ENCODE results near the gene ACTG2.

ACTG2 gene

GRCh38 chr2:73892631-73893329 is at the start of gene ACTG2:
TSS of gene ACTG2 (plus strand) at chr2:73893008. CDS start at chr2:73901312, 8,304 bp downstream.
- H3K27ac ChIP-seq (ENCODE audit: low read depth, low read length), result peak within 1 kb of the TSS; percentile 99
- H3K4me3 ChIP-seq (ENCODE audit: low read depth in 1 of 2, low read length in 2 of 2), result peak within 1 kb of the TSS; percentile 47 to 83
- peaks cover 32% of the 10 kb centered on the region for H3K4me1 ChIP-seq (ENCODE audit: insufficient read depth, low read length)
- H3K9ac ChIP-seq (ENCODE audit: low read length), result peak within 1 kb of the TSS; percentile 99
- H3K27me3 ChIP-seq (ENCODE audit: control insufficient read depth in 1 of 2, insufficient read depth in 2 of 2, low read length in 2 of 2), result no peaks in the 10 kb centered on the region
- no peaks in the 10 kb centered on the region for H3K9me3 ChIP-seq (ENCODE audit: low read length)
- H3K36me3 ChIP-seq (ENCODE audit: insufficient read depth, low read length), result peaks cover 46% of the 10 kb centered on the region

GRCh38 chr2:73844087-73844486 is 48.7 kb upstream of the ACTG2 start:
- no peaks in the 10 kb centered on the region for H3K27me3 ChIP-seq (ENCODE audit: control insufficient read depth in 1 of 2, insufficient read depth in 2 of 2, low read length in 2 of 2)
- H3K36me3 ChIP-seq (ENCODE audit: insufficient read depth, low read length), result peaks cover 16% of the 10 kb centered on the region
- H3K27ac ChIP-seq (ENCODE audit: low read depth, low read length), result no peak overlapping the region

GRCh38 chr2:73850009-73850408 is 42.8 kb upstream of the ACTG2 start:
- H3K9me3 ChIP-seq (ENCODE audit: low read length), result no peaks in the 10 kb centered on the region
- H3K9ac ChIP-seq (ENCODE audit: low read length), result no peak overlapping the region
- H3K4me3 ChIP-seq (ENCODE audit: low read depth in 1 of 2, low read length in 2 of 2), result no peak overlapping the region
- H3K4me1 ChIP-seq (ENCODE audit: insufficient read depth, low read length), result peaks cover 21% of the 10 kb centered on the region
- H3K27me3 ChIP-seq (ENCODE audit: control insufficient read depth in 1 of 2, insufficient read depth in 2 of 2, low read length in 2 of 2), result no peaks in the 10 kb centered on the region
- peaks cover 48% of the 10 kb centered on the region for H3K36me3 ChIP-seq (ENCODE audit: insufficient read depth, low read length)
- peak overlapping the region; percentile 58 for H3K27ac ChIP-seq (ENCODE audit: low read depth, low read length)

More at GRCh38 chr2:73844087-73844486, 48.7 kb upstream of the ACTG2 start:
- Histone ChIP-seq H3K4me1 (ENCODE audit: insufficient read depth, low read length) (peaks cover 25% of the 10 kb centered on the region), H3K9me3 (ENCODE audit: low read length) (no peaks in the 10 kb centered on the region), H3K9ac (ENCODE audit: low read length) (no peak overlapping the region), H3K4me3 (ENCODE audit: low read depth in 1 of 2, low read length in 2 of 2) (no peak overlapping the region)

GRCh38 chr2:73851274-73851673 is 41.5 kb upstream of the ACTG2 start:
- no peak overlapping the region for H3K9ac ChIP-seq (ENCODE audit: low read length)
- H3K27me3 ChIP-seq (ENCODE audit: control insufficient read depth in 1 of 2, insufficient read depth in 2 of 2, low read length in 2 of 2), result no peaks in the 10 kb centered on the region
- H3K9me3 ChIP-seq (ENCODE audit: low read length), result no peaks in the 10 kb centered on the region
- H3K36me3 ChIP-seq (ENCODE audit: insufficient read depth, low read length), result peaks cover 51% of the 10 kb centered on the region
- no peak overlapping the region for H3K27ac ChIP-seq (ENCODE audit: low read depth, low read length)
- no peak overlapping the region for H3K4me3 ChIP-seq (ENCODE audit: low read depth in 1 of 2, low read length in 2 of 2)
- H3K4me1 ChIP-seq (ENCODE audit: insufficient read depth, low read length), result peaks cover 21% of the 10 kb centered on the region

GRCh38 chr2:73852020-73852419 is 40.8 kb upstream of the ACTG2 start:
- no peaks in the 10 kb centered on the region for H3K27me3 ChIP-seq (ENCODE audit: control insufficient read depth in 1 of 2, insufficient read depth in 2 of 2, low read length in 2 of 2)
- peaks cover 54% of the 10 kb centered on the region for H3K36me3 ChIP-seq (ENCODE audit: insufficient read depth, low read length)
- peaks cover 21% of the 10 kb centered on the region for H3K4me1 ChIP-seq (ENCODE audit: insufficient read depth, low read length)
- H3K4me3 ChIP-seq (ENCODE audit: low read depth in 1 of 2, low read length in 2 of 2), result no peak overlapping the region
- no peak overlapping the region for H3K9ac ChIP-seq (ENCODE audit: low read length)
- no peaks in the 10 kb centered on the region for H3K9me3 ChIP-seq (ENCODE audit: low read length)
- no peak overlapping the region for H3K27ac ChIP-seq (ENCODE audit: low read depth, low read length)

- Histone ChIP-seq H3K27me3 (ENCODE audit: control insufficient read depth in 1 of 2, insufficient read depth in 2 of 2, low read length in 2 of 2) (no peaks in the 10 kb centered on the region), H3K9ac (ENCODE audit: low read length) (no peak overlapping the region), H3K4me1 (ENCODE audit: insufficient read depth, low read length) (no peaks in the 10 kb centered on the region), H3K27ac (ENCODE audit: low read depth, low read length) (no peak overlapping the region), H3K4me3 (ENCODE audit: low read depth in 1 of 2, low read length in 2 of 2) (no peak overlapping the region), H3K9me3 (ENCODE audit: low read length) (no peaks in the 10 kb centered on the region), H3K36me3 (ENCODE audit: insufficient read depth, low read length) (peaks cover 55% of the 10 kb centered on the region)
Observed at GRCh38 chr2:73855526-73855925, 37.3 kb upstream of the ACTG2 start.

GRCh38 chr2:73856214-73856613 is 36.6 kb upstream of the ACTG2 start:
- no peak overlapping the region for H3K27ac ChIP-seq (ENCODE audit: low read depth, low read length)
- no peak overlapping the region for H3K9ac ChIP-seq (ENCODE audit: low read length)
- H3K4me1 ChIP-seq (ENCODE audit: insufficient read depth, low read length), result no peaks in the 10 kb centered on the region
- H3K36me3 ChIP-seq (ENCODE audit: insufficient read depth, low read length), result peaks cover 53% of the 10 kb centered on the region
- H3K27me3 ChIP-seq (ENCODE audit: control insufficient read depth in 1 of 2, insufficient read depth in 2 of 2, low read length in 2 of 2), result no peaks in the 10 kb centered on the region
- H3K4me3 ChIP-seq (ENCODE audit: low read depth in 1 of 2, low read length in 2 of 2), result no peak overlapping the region
- no peaks in the 10 kb centered on the region for H3K9me3 ChIP-seq (ENCODE audit: low read length)

- H3K27me3 ChIP-seq (ENCODE audit: control insufficient read depth in 1 of 2, insufficient read depth in 2 of 2, low read length in 2 of 2), result no peaks in the 10 kb centered on the region
- no peaks in the 10 kb centered on the region for H3K9me3 ChIP-seq (ENCODE audit: low read length)
- H3K4me1 ChIP-seq (ENCODE audit: insufficient read depth, low read length), result no peaks in the 10 kb centered on the region
- H3K27ac ChIP-seq (ENCODE audit: low read depth, low read length), result no peak overlapping the region
- H3K4me3 ChIP-seq (ENCODE audit: low read depth in 1 of 2, low read length in 2 of 2), result no peak overlapping the region
- peaks cover 51% of the 10 kb centered on the region for H3K36me3 ChIP-seq (ENCODE audit: insufficient read depth, low read length)
- no peak overlapping the region for H3K9ac ChIP-seq (ENCODE audit: low read length)
Observed at GRCh38 chr2:73859721-73860586, 32.9 kb upstream of the ACTG2 start.

GRCh38 chr2:73862987-73863386 is 29.8 kb upstream of the ACTG2 start:
- Histone ChIP-seq H3K36me3 (ENCODE audit: insufficient read depth, low read length) (peaks cover 40% of the 10 kb centered on the region), H3K4me3 (ENCODE audit: low read depth in 1 of 2, low read length in 2 of 2) (no peak overlapping the region), H3K27me3 (ENCODE audit: control insufficient read depth in 1 of 2, insufficient read depth in 2 of 2, low read length in 2 of 2) (no peaks in the 10 kb centered on the region), H3K9me3 (ENCODE audit: low read length) (no peaks in the 10 kb centered on the region), H3K4me1 (ENCODE audit: insufficient read depth, low read length) (no peaks in the 10 kb centered on the region), H3K9ac (ENCODE audit: low read length) (no peak overlapping the region), H3K27ac (ENCODE audit: low read depth, low read length) (no peak overlapping the region)

- Histone ChIP-seq H3K9me3 (ENCODE audit: low read length) (no peaks in the 10 kb centered on the region), H3K4me3 (ENCODE audit: low read depth in 1 of 2, low read length in 2 of 2) (no peak overlapping the region), H3K27ac (ENCODE audit: low read depth, low read length) (no peak overlapping the region), H3K9ac (ENCODE audit: low read length) (no peak overlapping the region), H3K4me1 (ENCODE audit: insufficient read depth, low read length) (peaks cover 16% of the 10 kb centered on the region), H3K27me3 (ENCODE audit: control insufficient read depth in 1 of 2, insufficient read depth in 2 of 2, low read length in 2 of 2) (no peaks in the 10 kb centered on the region), H3K36me3 (ENCODE audit: insufficient read depth, low read length) (peaks cover 22% of the 10 kb centered on the region)
Observed at GRCh38 chr2:73868204-73868978, 24.4 kb upstream of the ACTG2 start.

GRCh38 chr2:73870084-73870483 is 22.7 kb upstream of the ACTG2 start:
- Histone ChIP-seq H3K9ac (ENCODE audit: low read length) (peak overlapping the region; percentile 69), H3K27me3 (ENCODE audit: control insufficient read depth in 1 of 2, insufficient read depth in 2 of 2, low read length in 2 of 2) (no peaks in the 10 kb centered on the region), H3K4me1 (ENCODE audit: insufficient read depth, low read length) (peaks cover 18% of the 10 kb centered on the region), H3K36me3 (ENCODE audit: insufficient read depth, low read length) (peaks cover 7% of the 10 kb centered on the region), H3K9me3 (ENCODE audit: low read length) (no peaks in the 10 kb centered on the region), H3K4me3 (ENCODE audit: low read depth in 1 of 2, low read length in 2 of 2) (no peak overlapping the region), H3K27ac (ENCODE audit: low read depth, low read length) (peak overlapping the region; percentile 88)

Data from muscle layer of colon (tissue), 2 donors.